T-cell (primary cell): ENCODE measurements around the gene ASPHD1. TPM values are rescaled to one million over a fixed set of nuclear protein-coding genes. Genes with fewer than 3 reads are reported as not detected.
"Not testable (repeated sequence)": the region's sequence is repeated elsewhere in the genome, so short reads cannot be mapped to it uniquely, and the experiment has no call there.

Experiments used
- ATAC-seq, 4 experiments: fragments of 200-7000 bp in 3 of 4; fragments of 150-1000 bp in 1 of 4; cut with Tn5 transposase; replicated peaks in 1 of 4; 1 replicate in 3 of 4; 2 replicates in 1 of 4; pipeline ENCODE4 v1.10.0; 2021; ENCODE audit warnings: moderate library complexity in 3 of 4, mild to moderate bottlenecking in 2 of 4, moderate number of reproducible peaks in 1 of 4
- CTCF ChIA-PET, 2 donors: fragments of 300-600 bp; sonication (Branson Sonifier 250); formaldehyde crosslinking; loops; one replicate each; lab custom pipeline; 2022; ENCODE audit warnings: antibody characterized with exemption in 2 of 2; lab: Charles Lee
- POLR2A ChIA-PET, 2 donors: fragments of 300-600 bp; sonication (Branson Sonifier 250); formaldehyde crosslinking; loops; one replicate each; lab custom pipeline; 2022; ENCODE audit warnings: antibody characterized with exemption in 2 of 2; lab: Charles Lee
- DNase-seq, 35 experiments: peaks; one replicate each; pipeline versions ENCODE4 v3.0.0 to v3.0.0-alpha.2; 2013 to 2023
- H3K27ac ChIP-seq: one replicate; pipeline ENCODE4 v1.5.1; 2013; ENCODE audit warnings: low read length
- H3K27me3 ChIP-seq, 2 experiments: replicated peaks in 1 of 2; 1 replicate in 1 of 2; 2 replicates in 1 of 2; pipeline versions ENCODE4 v1.6.1 to v1.7.0; 2013; ENCODE audit warnings: low read length in 1 of 2, mixed read lengths in 1 of 2; ENCODE audit not compliant: control insufficient read depth in 2 of 2, insufficient read depth in 2 of 2; ENCODE audit errors: extremely low read depth in 1 of 2
- H3K36me3 ChIP-seq, 2 donors: 1 replicate in 1 of 2; 2 replicates in 1 of 2; pipeline versions ENCODE4 v1.6.1 to v1.7.0; 2013; ENCODE audit warnings: low read length in 1 of 2; ENCODE audit not compliant: control insufficient read depth in 2 of 2, insufficient read depth in 1 of 2; ENCODE audit errors: extremely low read depth in 1 of 2
- H3K4me1 ChIP-seq, 2 experiments: 1 replicate in 1 of 2; 2 replicates in 1 of 2; pipeline versions ENCODE4 v1.6.1 to v1.7.0; 2013; ENCODE audit warnings: low read length in 2 of 2, mixed read lengths in 1 of 2; ENCODE audit not compliant: insufficient read depth in 2 of 2, control insufficient read depth in 1 of 2; ENCODE audit errors: extremely low read depth in 1 of 2
- H3K4me3 ChIP-seq, 2 donors: 1 replicate in 1 of 2; 2 replicates in 1 of 2; pipeline versions ENCODE4 v1.5.1 to v1.7.0; 2013; ENCODE audit warnings: mild to moderate bottlenecking in 2 of 2, low read length in 1 of 2, moderate library complexity in 1 of 2; ENCODE audit not compliant: control insufficient read depth in 1 of 2; ENCODE audit errors: extremely low read depth in 1 of 2
- H3K9me3 ChIP-seq: 2 replicates; pipeline ENCODE4 v1.7.0; 2013
- H3K27ac Mint-ChIP-seq, 2 donors: one replicate each; pipeline ENCODE4 v1.8.0; 2020 to 2021; ENCODE audit warnings: mild to moderate bottlenecking in 2 of 2, mixed read lengths in 2 of 2
- H3K27me3 Mint-ChIP-seq, 2 donors: one replicate each; pipeline ENCODE4 v1.8.0; 2021 to 2022; ENCODE audit warnings: mixed read lengths in 2 of 2
- H3K36me3 Mint-ChIP-seq: one replicate; pipeline ENCODE4 v1.8.0; 2021; ENCODE audit warnings: mixed read lengths
- H3K4me1 Mint-ChIP-seq, 3 donors: one replicate each; pipeline ENCODE4 v1.8.0; 2020 to 2022; ENCODE audit warnings: mixed read lengths in 3 of 3, mild to moderate bottlenecking in 1 of 3
- H3K4me3 Mint-ChIP-seq, 3 donors: one replicate each; pipeline ENCODE4 v1.8.0; 2020 to 2022; ENCODE audit warnings: mild to moderate bottlenecking in 3 of 3, mixed read lengths in 3 of 3, moderate library complexity in 3 of 3
- H3K9me3 Mint-ChIP-seq, 3 donors: one replicate each; pipeline ENCODE4 v1.8.0; 2020 to 2022; ENCODE audit warnings: mixed read lengths in 3 of 3
- WGBS: methylation state at CpG from one replicate; pipeline ENCODE4 v1.1.5; 2013; ENCODE audit warnings: missing lambda C conversion rate; ENCODE audit not compliant: insufficient coverage; 5-methylcytosine and 5-hydroxymethylcytosine counted together
- total RNA-seq, 35 experiments: library from RNA in 6 of 35; stranded (reverse) in 6 of 35; fragments of 120-200 nt in 1 of 35; gene quantifications; one replicate each; pipeline versions ENCODE4 v1.2.1 to v1.2.4 and lab custom pipeline; 2013 to 2026

ASPHD1 gene
- total RNA-seq, 5 donors from 2014 or later (not counting 1 experiment from before 2014, with no cell fraction given) = not detected

DNA sequence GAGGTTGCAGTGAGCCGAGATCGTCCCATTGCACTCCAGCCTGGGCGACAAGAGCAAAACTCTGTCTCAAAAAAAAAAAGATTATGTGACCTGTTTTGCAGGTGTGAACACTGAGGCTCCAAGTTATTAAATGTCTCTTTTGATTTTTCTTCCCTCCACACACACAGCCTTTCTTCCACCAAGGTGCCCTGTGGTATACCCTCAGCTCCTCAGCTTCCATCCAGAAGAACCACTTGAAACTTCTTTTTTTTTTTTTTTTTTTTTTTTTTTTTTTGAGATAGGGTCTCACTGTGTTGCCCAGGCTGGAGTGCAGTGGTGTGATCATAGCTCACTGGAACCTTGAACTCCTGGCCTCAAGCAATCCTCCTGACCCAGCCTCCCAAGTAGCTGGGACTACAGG, 10.9 kb upstream of the ASPHD1 start:
- peaks cover 0 to 13% of the 10 kb centered on the region in 2 experiments for H3K27me3 ChIP-seq
- H3K4me1 Mint-ChIP-seq, ATAC-seq, H3K36me3 Mint-ChIP-seq, H3K27me3 Mint-ChIP-seq, H3K4me3 ChIP-seq, H3K27ac Mint-ChIP-seq, H3K9me3 Mint-ChIP-seq, POLR2A ChIA-PET, H3K27ac ChIP-seq, H3K36me3 ChIP-seq, H3K4me3 Mint-ChIP-seq, H3K4me1 ChIP-seq, DNase-seq, H3K9me3 ChIP-seq, CTCF ChIA-PET: not testable (repeated sequence)
- WGBS = 100% methylated on average over 2 of the region's 3 CpGs

DNA sequence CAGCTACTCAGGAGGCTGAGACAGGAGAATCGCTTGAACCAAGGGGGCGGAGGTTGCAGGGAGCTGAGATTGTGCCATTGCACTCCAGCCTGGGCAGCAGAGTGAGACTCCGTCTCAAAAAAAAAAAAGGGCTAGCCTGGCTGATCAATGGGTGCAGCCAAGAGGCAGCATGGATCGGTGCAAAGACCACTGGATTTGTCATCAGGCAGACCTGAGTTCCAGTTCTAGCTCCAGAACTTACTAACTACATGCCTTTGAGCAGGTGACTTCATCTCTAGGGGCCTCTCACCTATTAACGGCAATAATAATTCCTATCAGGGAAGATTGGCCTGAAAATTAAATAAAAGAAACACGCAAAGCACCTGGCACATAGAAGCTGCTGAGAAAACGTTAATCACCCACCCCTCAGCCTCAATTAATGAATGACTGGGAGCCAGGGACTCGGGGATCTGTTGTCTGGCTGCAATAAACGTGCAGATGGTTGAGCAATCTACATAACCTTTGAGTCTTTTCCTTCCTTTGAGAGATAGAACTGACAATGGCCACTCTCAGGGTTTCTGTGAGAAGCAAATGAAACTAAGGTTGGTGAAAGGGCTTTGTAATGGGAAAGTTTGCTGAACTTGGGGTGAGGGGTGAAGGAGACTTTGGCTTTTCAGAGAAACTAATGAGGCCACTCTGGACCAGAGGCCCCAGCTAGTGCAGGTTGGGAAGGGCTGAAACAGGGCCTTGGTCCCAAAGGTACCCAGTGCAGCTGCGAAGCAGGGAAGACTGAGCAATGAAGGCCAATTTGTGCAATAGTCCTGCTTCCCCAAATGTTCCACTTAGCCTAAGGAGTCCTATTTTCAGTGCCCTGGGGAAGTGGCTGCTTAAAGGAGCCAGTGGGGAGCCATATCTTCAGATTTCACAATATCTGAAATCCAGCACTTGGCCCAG, 8.5 kb upstream of the ASPHD1 start:
- DNase-seq (no peak), ATAC-seq (no peak)
- Histone ChIP-seq H3K9me3 (no peaks in the 10 kb centered on the region), H3K27ac (no peak overlapping the region), H3K27me3 (peaks cover 0 to 30% of the 10 kb centered on the region in 2 experiments), H3K4me3 (no peak overlapping the region), H3K4me1 (no peaks in the 10 kb centered on the region), H3K36me3 (no peaks in the 10 kb centered on the region)
- 90% methylated on average over 7 of the region's 10 CpGs for WGBS
- Mint-ChIP-seq H3K36me3 (no peaks in the 10 kb centered on the region), H3K9me3 (no peaks in the 10 kb centered on the region), H3K4me1 (no peaks in the 10 kb centered on the region), H3K27ac (no peak overlapping the region), H3K27me3 (peaks cover 8 to 12% of the 10 kb centered on the region in 2 donors), H3K4me3 (no peak overlapping the region)
- POLR2A ChIA-PET = no interaction called here
- CTCF ChIA-PET = interaction anchor here in 1 of 2 donors (0.6 kb wide), 1 partner anchor 82 kb away, joined by 3 read pairs; the partner anchor contains the start of gene TAOK2

DNA sequence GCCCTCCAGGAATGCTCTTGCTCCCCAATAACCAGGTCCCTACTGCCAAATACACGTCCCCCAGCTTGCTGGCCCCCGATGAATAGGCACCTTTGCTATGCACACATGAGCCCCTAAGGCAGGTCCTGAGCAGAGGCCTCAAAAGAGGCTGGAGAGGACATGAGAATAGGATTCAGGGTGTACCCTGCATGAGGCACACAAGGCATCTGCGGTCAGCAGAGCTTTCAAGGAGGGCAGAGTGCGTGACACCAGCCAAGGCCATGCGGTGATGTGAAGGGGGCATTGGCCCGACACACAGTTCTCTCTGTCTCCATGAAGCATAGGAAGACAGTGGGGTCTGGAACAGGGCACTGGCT, 7.9 kb upstream of the ASPHD1 start:
- Histone ChIP-seq H3K27me3 (peaks cover 0 to 33% of the 10 kb centered on the region in 2 experiments), H3K9me3 (no peaks in the 10 kb centered on the region), H3K4me3 (no peak overlapping the region), H3K4me1 (no peaks in the 10 kb centered on the region), H3K27ac (no peak overlapping the region), H3K36me3 (no peaks in the 10 kb centered on the region)
- Mint-ChIP-seq H3K9me3 (no peaks in the 10 kb centered on the region), H3K27ac (no peak overlapping the region), H3K4me3 (no peak overlapping the region), H3K4me1 (no peaks in the 10 kb centered on the region), H3K36me3 (no peaks in the 10 kb centered on the region), H3K27me3 (peaks cover 13 to 15% of the 10 kb centered on the region in 2 donors)
- POLR2A ChIA-PET = no interaction called here
- no peak for DNase-seq
- CTCF ChIA-PET = no interaction called here
- 96% methylated on average over 4 of the region's 6 CpGs for WGBS
- no peak for ATAC-seq

DNA sequence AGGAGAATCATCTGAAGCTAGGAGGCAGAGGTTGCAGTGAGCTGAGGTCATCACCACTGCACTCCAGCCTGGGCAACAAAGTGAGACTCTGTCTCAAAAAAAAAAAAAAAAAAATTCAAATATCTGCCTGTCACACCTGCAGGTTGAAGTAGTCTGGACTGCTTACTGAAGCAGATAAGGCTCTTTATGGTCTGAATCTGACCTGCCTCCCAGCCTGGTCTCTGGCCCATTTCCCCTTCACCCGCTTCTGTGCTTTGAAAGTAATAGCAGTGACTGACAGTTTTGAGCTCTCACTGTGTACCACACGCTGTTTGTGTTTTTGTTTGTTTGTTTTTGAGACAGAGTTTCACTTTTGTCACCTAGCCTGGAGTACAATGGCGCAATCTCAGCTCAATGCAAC, 6.7 kb upstream of the ASPHD1 start:
- no peak for DNase-seq
- Mint-ChIP-seq H3K4me1 (peaks cover 0 to 5% (median 2%) of the 10 kb centered on the region in 3 donors), H3K27me3 (peaks cover 24 to 26% of the 10 kb centered on the region in 2 donors), H3K27ac (no peak overlapping the region), H3K36me3 (no peaks in the 10 kb centered on the region), H3K9me3 (no peaks in the 10 kb centered on the region), H3K4me3 (no peak overlapping the region)
- H3K4me3 ChIP-seq = no peak overlapping the region
- H3K27me3 ChIP-seq = peaks cover 3 to 35% of the 10 kb centered on the region in 2 experiments
- no peaks in the 10 kb centered on the region for H3K4me1 ChIP-seq
- H3K9me3 ChIP-seq = no peaks in the 10 kb centered on the region
- ChIA-PET POLR2A (no interaction called here), CTCF (no interaction called here)
- no peak for ATAC-seq
- WGBS = no CpG with 5 or more reads among the region's 3 CpGs
- H3K36me3 ChIP-seq = no peaks in the 10 kb centered on the region
- H3K27ac ChIP-seq = no peak overlapping the region

DNA sequence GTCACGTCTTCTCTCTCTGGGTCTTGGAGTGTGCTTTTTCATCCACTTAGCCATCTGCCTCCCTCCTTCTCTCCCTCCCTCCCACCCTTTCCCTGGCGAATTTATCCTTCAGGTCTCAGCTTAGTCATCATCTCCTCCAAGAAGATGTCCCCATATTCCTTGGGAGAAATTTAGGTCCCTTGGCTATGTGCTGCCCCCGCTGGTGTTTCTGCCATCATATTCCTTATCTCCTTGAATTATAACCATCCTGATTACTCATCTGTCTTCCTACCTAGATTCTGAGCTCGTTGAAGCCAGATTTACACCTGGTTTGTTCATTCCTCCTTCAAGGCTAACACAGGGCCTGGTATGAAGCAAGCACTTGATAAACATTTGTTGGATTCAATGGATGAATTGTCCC, 5.9 kb upstream of the ASPHD1 start:
- Histone ChIP-seq H3K27me3 (peaks cover 4 to 41% of the 10 kb centered on the region in 2 experiments), H3K4me1 (peaks cover 0 to 7% of the 10 kb centered on the region in 2 experiments), H3K27ac (no peak overlapping the region), H3K36me3 (no peaks in the 10 kb centered on the region), H3K4me3 (no peak overlapping the region), H3K9me3 (no peaks in the 10 kb centered on the region)
- 69% methylated on average over 2 of the region's 4 CpGs for WGBS
- Mint-ChIP-seq H3K4me1 (peaks cover 0 to 8% (median 3%) of the 10 kb centered on the region in 3 donors), H3K9me3 (no peaks in the 10 kb centered on the region), H3K4me3 (no peak overlapping the region), H3K36me3 (no peaks in the 10 kb centered on the region), H3K27ac (no peak overlapping the region), H3K27me3 (peaks cover 29 to 32% of the 10 kb centered on the region in 2 donors)
- ATAC-seq (no peak), DNase-seq (no peak)
- ChIA-PET POLR2A (interaction anchor here in 1 of 2 donors (0.6 kb wide), 1 partner anchor 216 kb away, joined by 3 read pairs; no protein-coding TSS in a partner anchor), CTCF (no interaction called here)

DNA sequence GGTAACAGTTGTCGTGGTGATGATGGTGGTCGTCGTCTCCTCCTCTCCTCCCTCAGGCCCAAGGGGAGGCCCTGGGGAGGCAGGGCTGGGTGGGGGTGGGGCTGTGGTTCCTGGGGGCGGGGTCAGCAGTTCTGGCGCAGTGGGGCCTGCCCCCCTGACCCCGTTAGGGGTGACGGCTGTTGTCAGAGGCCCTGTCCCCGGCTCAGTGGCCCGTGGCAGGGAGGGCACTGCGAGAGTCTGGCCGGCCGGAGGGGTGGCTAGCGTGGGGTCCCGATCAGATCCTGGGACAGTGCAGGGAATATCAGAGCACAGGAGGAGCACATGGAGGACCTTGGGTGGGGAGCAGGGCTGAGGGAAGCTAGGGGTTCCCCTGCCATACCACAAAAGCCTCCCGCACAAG, 3.4 kb upstream of the ASPHD1 start:
- H3K4me3 ChIP-seq = no peak overlapping the region
- peaks cover 0 to 21% of the 10 kb centered on the region in 2 experiments for H3K4me1 ChIP-seq
- H3K27ac ChIP-seq = no peak overlapping the region
- ATAC-seq (no peak), DNase-seq (no peak)
- no peaks in the 10 kb centered on the region for H3K36me3 ChIP-seq
- H3K4me3 Mint-ChIP-seq = no peak overlapping the region
- ChIA-PET CTCF (no interaction called here), POLR2A (no interaction called here)
- peaks cover 4 to 62% of the 10 kb centered on the region in 2 experiments for H3K27me3 ChIP-seq
- H3K9me3 ChIP-seq = no peaks in the 10 kb centered on the region
- H3K27ac Mint-ChIP-seq = no peak overlapping the region
- H3K4me1 Mint-ChIP-seq = peaks cover 6 to 15% (median 8%) of the 10 kb centered on the region in 3 donors
- WGBS = 44% methylated on average over 5 of the region's 15 CpGs
- no peaks in the 10 kb centered on the region for H3K9me3 Mint-ChIP-seq
- H3K36me3 Mint-ChIP-seq = no peaks in the 10 kb centered on the region
- H3K27me3 Mint-ChIP-seq = peaks cover 29 to 36% of the 10 kb centered on the region in 2 donors
